ENCODE measurements around the gene OR2A12. TPM values are rescaled to one million over a fixed set of nuclear protein-coding genes. Genes with fewer than 3 reads are reported as not detected.

Gene OR2A12
- total RNA-seq, 1 experiment from 2014 or later = not detected

DNA sequence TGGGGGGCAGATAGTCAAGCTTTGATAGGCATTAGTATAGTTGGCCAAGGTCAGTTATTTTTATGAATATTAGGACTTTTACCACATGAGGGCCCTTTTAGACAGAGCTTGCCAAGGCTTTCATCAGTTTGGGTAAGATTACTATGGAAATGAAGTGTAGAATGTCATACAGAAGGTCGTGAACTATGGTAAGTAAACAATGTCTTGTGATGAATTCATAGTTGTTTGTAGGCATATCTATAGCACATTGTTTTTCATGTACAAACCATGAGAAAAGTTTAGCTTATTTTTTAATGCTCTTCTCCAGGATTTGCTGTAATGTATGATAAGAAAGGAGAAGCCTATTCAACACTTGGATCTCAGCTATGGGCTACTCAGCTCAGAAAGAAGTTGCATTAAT lies 27.6 kb downstream of the OR2A12 start:
- no peak overlapping the region for H3K27ac ChIP-seq (ENCODE audit: low read depth, low read length, poor library complexity, severe bottlenecking)

DNA sequence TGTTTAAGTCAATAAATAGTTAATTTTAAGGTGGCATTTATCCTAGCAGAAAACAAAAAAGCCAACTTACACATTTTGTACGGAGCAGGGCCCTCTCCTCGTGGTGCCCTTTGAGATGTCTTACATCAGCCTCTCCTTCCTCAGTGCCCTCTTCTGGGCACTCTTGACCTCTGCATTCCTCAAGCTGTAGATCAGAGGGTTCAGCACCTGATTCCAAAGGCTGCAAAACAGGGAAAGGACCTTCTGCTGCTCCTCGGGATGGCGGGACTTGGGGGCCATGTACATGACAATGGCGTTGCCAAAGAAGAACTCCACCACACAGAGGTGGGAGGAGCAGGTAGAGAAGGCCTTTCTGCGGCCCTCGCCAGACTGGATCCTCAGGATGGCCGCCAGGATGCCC lies 32.3 kb downstream of the OR2A12 start:
- intact Hi-C loops (cut with micrococcal nuclease; ENCODE audit: unreplicated experiment) = no loop called here
- no peak for DNase-seq (ENCODE audit: low spot score)
- CTCF ChIA-PET = no interaction called here
- H3K27me3 ChIP-seq (replicated peaks; ENCODE audit: insufficient read depth, low read depth, low read length, poor library complexity) = no peaks in the 10 kb centered on the region
- POLR2A ChIA-PET (ENCODE audit: low non-redundant PET) = no interaction called here
- no peak overlapping the region for H3K4me3 ChIP-seq (ENCODE audit: low read depth, low read length, poor library complexity, severe bottlenecking)
- TF ChIP-seq, protein P1, sequence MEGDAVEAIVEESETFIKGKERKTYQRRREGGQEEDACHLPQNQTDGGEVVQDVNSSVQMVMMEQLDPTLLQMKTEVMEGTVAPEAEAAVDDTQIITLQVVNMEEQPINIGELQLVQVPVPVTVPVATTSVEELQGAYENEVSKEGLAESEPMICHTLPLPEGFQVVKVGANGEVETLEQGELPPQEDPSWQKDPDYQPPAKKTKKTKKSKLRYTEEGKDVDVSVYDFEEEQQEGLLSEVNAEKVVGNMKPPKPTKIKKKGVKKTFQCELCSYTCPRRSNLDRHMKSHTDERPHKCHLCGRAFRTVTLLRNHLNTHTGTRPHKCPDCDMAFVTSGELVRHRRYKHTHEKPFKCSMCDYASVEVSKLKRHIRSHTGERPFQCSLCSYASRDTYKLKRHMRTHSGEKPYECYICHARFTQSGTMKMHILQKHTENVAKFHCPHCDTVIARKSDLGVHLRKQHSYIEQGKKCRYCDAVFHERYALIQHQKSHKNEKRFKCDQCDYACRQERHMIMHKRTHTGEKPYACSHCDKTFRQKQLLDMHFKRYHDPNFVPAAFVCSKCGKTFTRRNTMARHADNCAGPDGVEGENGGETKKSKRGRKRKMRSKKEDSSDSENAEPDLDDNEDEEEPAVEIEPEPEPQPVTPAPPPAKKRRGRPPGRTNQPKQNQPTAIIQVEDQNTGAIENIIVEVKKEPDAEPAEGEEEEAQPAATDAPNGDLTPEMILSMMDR (conservative IDR thresholded peaks at IDR 0.05; ENCODE audit: low read depth, low read length) = no peak
- TF ChIP-seq EZH2 (IDR thresholded peaks at IDR 0.05; ENCODE audit: borderline replicate concordance, low read depth, low read length, poor library complexity, severe bottlenecking) = no peak
- H3K36me3 ChIP-seq (ENCODE audit: insufficient read depth, low read length, poor library complexity, severe bottlenecking) = no peaks in the 10 kb centered on the region
- no peaks in the 10 kb centered on the region for H3K9me3 ChIP-seq (ENCODE audit: low read depth, low read length, poor library complexity, severe bottlenecking)
- no peak overlapping the region for H3K27ac ChIP-seq (ENCODE audit: low read depth, low read length, poor library complexity, severe bottlenecking)
- H3K4me1 ChIP-seq (ENCODE audit: insufficient read depth, low read length, poor library complexity, severe bottlenecking) = no peaks in the 10 kb centered on the region
- BruUV-seq (replicated peaks) = no TSS peak

More for the DNA sequence above, 27.6 kb downstream of the OR2A12 start:
- no peak for DNase-seq (ENCODE audit: low spot score)
- BruUV-seq (replicated peaks) = no TSS peak
- no peaks in the 10 kb centered on the region for H3K27me3 ChIP-seq (replicated peaks; ENCODE audit: insufficient read depth, low read depth, low read length, poor library complexity)
- TF ChIP-seq, protein P1 (conservative IDR thresholded peaks at IDR 0.05; ENCODE audit: low read depth, low read length) = no peak
- TF ChIP-seq EZH2 (IDR thresholded peaks at IDR 0.05; ENCODE audit: borderline replicate concordance, low read depth, low read length, poor library complexity, severe bottlenecking) = no peak
- ChIA-PET CTCF (no interaction called here), POLR2A (ENCODE audit: low non-redundant PET) (no interaction called here)
- H3K4me3 ChIP-seq (ENCODE audit: low read depth, low read length, poor library complexity, severe bottlenecking) = no peak overlapping the region
- no peaks in the 10 kb centered on the region for H3K4me1 ChIP-seq (ENCODE audit: insufficient read depth, low read length, poor library complexity, severe bottlenecking)
- H3K36me3 ChIP-seq (ENCODE audit: insufficient read depth, low read length, poor library complexity, severe bottlenecking) = no peaks in the 10 kb centered on the region
- no peaks in the 10 kb centered on the region for H3K9me3 ChIP-seq (ENCODE audit: low read depth, low read length, poor library complexity, severe bottlenecking)
- intact Hi-C loops (cut with micrococcal nuclease; ENCODE audit: unreplicated experiment) = no loop called here

DNA sequence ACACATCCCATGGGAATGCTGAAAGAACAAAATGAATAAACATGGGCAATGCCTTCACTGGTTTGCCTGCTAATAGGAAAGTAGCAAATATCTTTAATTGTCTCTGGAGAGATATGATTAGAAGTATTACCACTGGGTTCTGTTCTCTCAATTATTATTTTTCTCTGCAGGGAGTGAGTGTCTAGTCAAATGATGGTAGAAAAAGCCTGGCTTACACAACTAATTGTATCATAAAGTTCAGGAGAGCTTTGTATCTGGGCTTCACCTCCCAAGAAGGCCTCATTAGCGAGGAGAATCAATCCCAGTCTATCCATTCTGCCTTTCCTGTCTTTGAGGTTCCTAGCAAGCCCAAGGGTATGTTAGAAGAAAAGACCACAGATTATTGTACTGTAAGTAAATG lies 36.8 kb downstream of the OR2A12 start, which contains the start of gene OR2A14:
OR2A14 (plus strand) TSS at position 301 of the 400 bp plus-strand sequence. CDS start 5,937 bp downstream, outside the sequence.
- no peaks in the 10 kb centered on the region for H3K9me3 ChIP-seq (ENCODE audit: low read depth, low read length, poor library complexity, severe bottlenecking)
- no peaks in the 10 kb centered on the region for H3K4me1 ChIP-seq (ENCODE audit: insufficient read depth, low read length, poor library complexity, severe bottlenecking)
- no peak within 1 kb of the TSS for H3K4me3 ChIP-seq (ENCODE audit: low read depth, low read length, poor library complexity, severe bottlenecking)
- POLR2A ChIA-PET (ENCODE audit: low non-redundant PET) = no interaction called here
- BruUV-seq (replicated peaks) = no TSS peak
- H3K36me3 ChIP-seq (ENCODE audit: insufficient read depth, low read length, poor library complexity, severe bottlenecking) = no peaks in the 10 kb centered on the region
- CTCF ChIA-PET = no interaction called here
- no peak within 1 kb of the TSS for H3K27ac ChIP-seq (ENCODE audit: low read depth, low read length, poor library complexity, severe bottlenecking)
- intact Hi-C loops (cut with micrococcal nuclease; ENCODE audit: unreplicated experiment) = loop anchor here (10.0 kb wide), 1 partner anchor 218 kb away; the partner anchor contains the start of gene TCAF1
- H3K27me3 ChIP-seq (replicated peaks; ENCODE audit: insufficient read depth, low read depth, low read length, poor library complexity) = no peaks in the 10 kb centered on the region
- TF ChIP-seq EZH2 (IDR thresholded peaks at IDR 0.05; ENCODE audit: borderline replicate concordance, low read depth, low read length, poor library complexity, severe bottlenecking) = no peak
- TF ChIP-seq, protein P1 (conservative IDR thresholded peaks at IDR 0.05; ENCODE audit: low read depth, low read length) = no peak
- no peak for DNase-seq (ENCODE audit: low spot score)

All from A673 (cell line).